NCI-H1436 treated with DMSO at 0.1 percent for 48 hours (cell line): Measurements from ENCODE around the gene GPAM.
"Not testable (repeated sequence)": the region's sequence is repeated elsewhere in the genome, so short reads cannot be mapped to it uniquely, and the experiment has no call there.

Source experiments
- DNase-seq: peaks from one replicate; lab custom pipeline; 2025; lab: John Stamatoyannopoulos, UW

Gene GPAM, protein sequence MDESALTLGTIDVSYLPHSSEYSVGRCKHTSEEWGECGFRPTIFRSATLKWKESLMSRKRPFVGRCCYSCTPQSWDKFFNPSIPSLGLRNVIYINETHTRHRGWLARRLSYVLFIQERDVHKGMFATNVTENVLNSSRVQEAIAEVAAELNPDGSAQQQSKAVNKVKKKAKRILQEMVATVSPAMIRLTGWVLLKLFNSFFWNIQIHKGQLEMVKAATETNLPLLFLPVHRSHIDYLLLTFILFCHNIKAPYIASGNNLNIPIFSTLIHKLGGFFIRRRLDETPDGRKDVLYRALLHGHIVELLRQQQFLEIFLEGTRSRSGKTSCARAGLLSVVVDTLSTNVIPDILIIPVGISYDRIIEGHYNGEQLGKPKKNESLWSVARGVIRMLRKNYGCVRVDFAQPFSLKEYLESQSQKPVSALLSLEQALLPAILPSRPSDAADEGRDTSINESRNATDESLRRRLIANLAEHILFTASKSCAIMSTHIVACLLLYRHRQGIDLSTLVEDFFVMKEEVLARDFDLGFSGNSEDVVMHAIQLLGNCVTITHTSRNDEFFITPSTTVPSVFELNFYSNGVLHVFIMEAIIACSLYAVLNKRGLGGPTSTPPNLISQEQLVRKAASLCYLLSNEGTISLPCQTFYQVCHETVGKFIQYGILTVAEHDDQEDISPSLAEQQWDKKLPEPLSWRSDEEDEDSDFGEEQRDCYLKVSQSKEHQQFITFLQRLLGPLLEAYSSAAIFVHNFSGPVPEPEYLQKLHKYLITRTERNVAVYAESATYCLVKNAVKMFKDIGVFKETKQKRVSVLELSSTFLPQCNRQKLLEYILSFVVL

GRCh38 chr10:112183329-112184051 lies at the start of gene GPAM:
Gene GPAM (minus strand): TSS chr10:112183765. CDS start chr10:112181784, 1,981 bp downstream.
- DNase-seq, result peak; percentile 54

- no peak for DNase-seq
Measured at GRCh38 chr10:112232670-112233069, 49.1 kb upstream of the GPAM start.

DNA sequence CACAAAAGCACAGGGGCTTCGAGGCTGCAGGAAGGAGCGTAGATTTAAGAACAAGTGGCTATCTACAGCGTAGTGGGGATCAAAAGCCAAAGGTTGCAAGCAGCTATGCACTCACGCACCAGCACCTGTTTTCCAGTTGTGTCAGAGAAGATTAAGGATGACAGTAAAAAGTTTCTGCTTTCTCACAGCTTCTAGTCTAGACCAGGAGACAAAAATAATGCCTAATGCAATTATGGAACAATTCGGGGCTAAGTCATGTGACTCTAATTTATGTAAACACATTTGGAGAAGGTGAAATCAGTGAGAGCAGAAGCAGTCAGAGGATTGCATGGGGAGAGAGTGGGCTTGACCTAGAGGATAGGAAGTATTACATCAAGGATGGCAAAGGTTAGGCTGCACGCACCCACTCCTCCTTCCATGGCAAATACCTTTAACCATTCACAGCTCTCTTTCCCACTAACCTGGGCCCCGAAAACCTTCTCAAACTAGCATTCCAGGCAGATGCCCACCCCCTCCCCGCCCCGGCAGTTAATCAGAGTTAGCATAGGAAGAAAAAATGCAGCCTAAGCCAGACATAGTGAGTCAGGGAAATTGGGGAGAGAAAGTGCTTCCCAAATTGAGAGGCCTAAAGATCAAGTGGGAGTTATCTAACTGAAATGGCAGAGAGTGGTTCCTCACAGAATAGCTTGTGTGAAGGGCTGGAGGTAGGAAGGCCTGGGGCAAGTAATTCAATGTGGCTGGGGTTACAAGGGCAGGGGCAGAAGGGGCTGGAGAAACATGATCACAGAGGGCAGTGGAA lies 48.2 kb upstream of the GPAM start:
- DNase-seq, result no peak

GRCh38 chr10:112230325-112230988 lies 46.9 kb upstream of the GPAM start:
- no peak for DNase-seq

GRCh38 chr10:112229901-112230300 lies 46.3 kb upstream of the GPAM start:
- no peak for DNase-seq

- DNase-seq, result no peak
Measured at GRCh38 chr10:112229096-112229495, 45.5 kb upstream of the GPAM start.

GRCh38 chr10:112228366-112229088 lies 45.0 kb upstream of the GPAM start:
- DNase-seq, result not testable (repeated sequence)

DNA sequence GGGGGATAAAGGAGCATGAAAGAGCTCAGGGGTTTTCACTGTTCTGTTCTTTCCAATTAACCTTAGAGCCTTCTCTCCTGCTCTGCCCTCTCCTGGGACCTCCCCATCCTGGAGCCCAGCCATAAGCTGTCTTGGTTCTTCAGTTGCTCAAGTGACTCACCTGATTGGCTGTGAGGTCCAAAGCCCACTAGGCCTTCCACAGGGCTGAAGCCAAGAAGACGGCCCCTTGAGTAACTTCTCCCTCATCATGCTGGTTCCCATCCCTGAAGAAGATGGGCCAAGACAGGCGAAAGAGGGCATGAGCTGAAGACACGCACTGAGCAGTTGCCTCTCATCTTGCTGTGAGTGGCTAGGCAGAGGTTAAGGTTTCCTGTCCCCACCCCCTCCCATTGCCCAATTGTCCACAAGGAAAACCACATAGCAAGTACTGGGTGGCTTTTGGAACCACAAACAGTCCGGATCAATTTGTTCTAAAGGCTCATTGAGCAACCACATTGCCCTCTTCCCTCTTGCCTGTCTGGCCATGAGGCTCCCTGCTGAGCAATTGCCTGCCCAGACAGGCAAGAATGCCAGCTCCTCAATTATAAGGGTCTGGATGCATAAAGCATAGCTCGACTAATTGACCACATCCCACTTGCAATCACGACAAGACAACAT lies 43.9 kb upstream of the GPAM start:
- DNase-seq, result no peak

DNA sequence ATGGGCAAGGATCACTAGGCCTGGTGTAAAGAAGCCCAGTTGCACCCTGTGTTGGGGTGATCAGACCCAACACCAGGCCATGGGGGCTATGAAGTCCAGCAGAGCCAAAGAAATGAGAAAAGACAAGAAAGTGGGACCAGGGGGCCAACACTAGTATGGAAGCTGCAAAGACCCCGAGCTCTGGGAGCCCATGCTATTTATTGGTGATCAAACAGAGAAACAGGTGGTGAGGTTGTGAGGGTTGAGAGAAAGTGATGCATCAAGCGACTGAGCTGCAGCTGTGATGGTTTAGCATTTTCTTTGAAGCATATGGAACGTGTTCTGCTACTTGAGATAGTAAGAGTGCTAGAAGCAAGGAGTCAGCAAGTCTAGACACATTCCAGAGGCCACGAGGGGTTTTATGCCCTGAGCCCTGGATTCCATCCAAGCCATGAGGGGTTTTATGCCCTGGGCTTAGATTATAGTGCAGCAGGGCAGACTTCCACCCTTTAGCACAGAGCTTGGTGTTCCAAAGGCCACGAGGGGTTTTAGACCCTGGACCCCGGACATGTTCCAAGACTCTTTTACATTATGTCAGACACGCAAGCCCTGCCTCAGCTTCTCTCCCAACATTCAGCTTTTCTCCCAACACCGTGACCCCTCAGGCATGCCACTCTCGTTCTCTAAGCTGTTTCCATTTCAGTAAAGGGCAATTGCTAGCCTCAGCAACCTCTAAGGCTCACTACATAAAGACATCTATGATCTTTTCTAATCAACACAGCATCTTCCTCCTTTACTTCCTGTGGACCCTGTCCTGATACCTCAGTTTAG lies 43.1 kb upstream of the GPAM start:
- DNase-seq, result no peak

DNA sequence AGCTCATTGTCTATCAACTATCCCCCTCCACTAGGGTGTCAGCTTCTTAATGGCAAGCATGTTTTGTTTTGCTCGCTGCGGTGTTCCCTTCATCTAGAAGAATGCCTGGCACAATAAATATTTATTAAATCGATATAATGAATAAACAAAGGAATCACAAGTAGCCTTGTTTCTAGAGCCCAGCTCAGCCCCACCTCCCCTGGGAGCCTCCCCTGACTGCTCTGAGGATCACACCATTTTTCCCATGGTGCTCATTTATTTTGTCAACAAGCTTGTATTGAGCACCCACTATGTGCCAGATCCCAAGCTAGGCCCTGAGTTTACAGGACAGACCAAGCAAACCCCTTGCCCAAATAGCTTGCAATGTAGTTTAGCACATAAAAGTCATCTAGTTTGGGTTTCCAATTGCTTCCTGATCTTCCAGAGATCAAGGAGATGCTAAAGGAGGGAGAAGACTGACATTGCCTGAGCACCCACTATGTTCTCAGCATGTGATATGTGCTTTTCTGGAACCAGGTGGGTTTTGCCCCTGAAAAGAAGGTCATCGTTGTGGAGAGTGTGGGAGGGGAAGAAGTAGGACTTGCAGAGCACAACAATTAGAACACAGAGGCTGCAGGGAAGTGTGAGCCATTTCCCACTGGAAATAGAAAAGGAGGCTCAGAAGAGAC lies 42.3 kb upstream of the GPAM start:
- DNase-seq, result no peak

GRCh38 chr10:112224933-112225529 lies 41.5 kb upstream of the GPAM start:
- no peak for DNase-seq

DNA sequence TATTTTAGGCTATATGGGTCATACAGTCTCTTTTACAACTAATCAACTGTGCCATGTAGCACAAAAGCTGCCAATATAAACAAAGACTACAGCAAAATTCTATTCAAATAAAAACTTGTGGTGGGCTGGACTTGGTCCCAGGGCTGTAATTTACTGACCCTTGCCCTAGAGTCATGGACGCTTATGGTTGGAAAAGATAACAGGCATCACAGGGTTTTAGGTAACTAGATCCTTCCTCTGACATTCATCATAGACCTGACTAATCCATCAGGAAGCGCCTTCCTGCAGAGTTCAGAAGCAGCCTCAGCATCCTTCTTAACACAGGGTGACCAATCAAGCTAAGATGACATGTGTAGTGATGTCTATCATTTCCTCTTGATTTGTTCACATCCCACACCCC lies 40.2 kb upstream of the GPAM start:
- no peak for DNase-seq

GRCh38 chr10:112222799-112223198 lies 39.2 kb upstream of the GPAM start:
- DNase-seq, result no peak

DNA sequence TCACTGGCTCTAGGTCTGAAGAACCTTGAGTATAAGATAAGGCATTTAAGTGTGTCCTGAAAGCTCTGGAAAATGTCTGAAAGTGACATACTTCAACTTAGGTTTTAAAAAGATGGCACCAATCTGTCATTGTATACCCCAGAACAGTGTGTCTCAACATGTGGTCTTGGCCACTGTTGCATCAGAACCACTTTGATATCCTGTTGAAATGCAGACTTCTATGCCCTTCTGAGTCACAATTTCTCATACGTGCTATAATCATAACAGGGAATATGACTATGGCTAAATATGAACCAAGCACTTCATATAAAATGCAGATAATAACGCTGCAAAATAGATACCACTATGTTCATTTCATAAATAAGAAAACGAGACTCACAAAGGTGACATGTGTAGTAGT lies 38.0 kb upstream of the GPAM start:
- no peak for DNase-seq

- DNase-seq, result no peak
Measured at GRCh38 chr10:112218960-112219359, 35.4 kb upstream of the GPAM start.

- DNase-seq, result no peak
Measured at GRCh38 chr10:112218036-112218390, 34.4 kb upstream of the GPAM start.

GRCh38 chr10:112217386-112218035 lies 33.9 kb upstream of the GPAM start:
- no peak for DNase-seq

GRCh38 chr10:112216966-112217365 lies 33.4 kb upstream of the GPAM start:
- no peak for DNase-seq
